ENCODE data around the gene CDH23. TPM values are rescaled to one million over a fixed set of nuclear protein-coding genes. Genes with fewer than 3 reads are reported as not detected.

CDH23 gene
- total and polyA plus RNA-seq, 2 donors (not counting 1 experiment from before 2014, with no cell fraction given), result 0.37 to 0.89 TPM

DNA sequence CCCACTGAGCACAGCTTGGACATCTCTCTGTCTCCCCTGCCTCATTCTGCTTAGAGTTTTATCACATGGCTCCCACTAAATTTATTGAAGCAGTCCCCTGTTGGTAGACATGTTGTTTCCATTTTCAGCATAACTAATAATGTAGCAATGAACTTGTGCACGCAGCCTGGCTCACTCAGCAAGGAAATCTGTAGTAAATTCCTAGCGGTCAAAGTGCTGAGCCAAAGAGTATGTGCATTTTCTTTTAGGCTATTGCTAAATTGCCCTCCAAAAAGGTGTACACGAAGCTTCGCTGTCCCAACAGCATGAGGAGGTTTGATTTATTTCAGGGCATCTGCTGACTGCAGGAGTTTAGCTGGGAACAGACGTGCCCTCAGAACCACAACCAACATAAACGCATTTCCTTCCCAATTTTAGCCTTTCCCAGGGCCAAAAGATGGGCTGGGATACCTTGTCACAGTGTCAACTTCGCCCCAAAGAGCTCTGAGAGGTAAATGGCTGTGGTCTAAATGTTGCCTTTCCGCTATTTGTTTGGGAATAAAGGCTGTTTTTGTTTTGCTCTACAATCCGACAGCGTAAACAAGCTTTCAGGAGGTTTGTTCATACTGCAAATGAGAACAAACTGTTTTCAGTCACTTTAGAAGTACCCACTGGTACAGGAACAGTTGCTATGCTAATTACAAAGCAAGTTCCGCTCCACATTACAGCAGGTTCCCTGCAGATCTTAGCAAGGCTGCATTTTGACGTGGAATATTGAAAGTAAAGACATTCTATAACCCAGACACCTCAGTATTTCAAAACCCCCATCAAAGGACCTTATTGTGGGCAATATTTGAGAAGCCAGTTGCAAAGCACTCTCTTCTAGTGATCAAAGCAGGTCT lies 359.8 kb downstream of the CDH23 start:
- intact Hi-C loops (cut with micrococcal nuclease), result no loop called here
- 21% methylated on average over 6 of the region's 12 CpGs for WGBS (ENCODE audit: insufficient coverage)
- no peaks in the 10 kb centered on the region for H3K27me3 Mint-ChIP-seq
- H3K4me3 Mint-ChIP-seq, result peak overlapping the region; percentile 41
- Histone ChIP-seq H3K4me3 (ENCODE audit: control extremely low read depth in 1 of 5, extremely low read depth in 1 of 5, insufficient read depth in 1 of 5, low read depth in 2 of 5, low read length in 4 of 5) (no peak overlapping the region), H3K4me1 (ENCODE audit: control insufficient read depth in 2 of 2, insufficient read depth in 2 of 2, low read length in 2 of 2) (peaks cover 61 to 66% of the 10 kb centered on the region in 2 donors), H3K36me3 (replicated peaks in 1 of 2; ENCODE audit: control extremely low read depth in 1 of 2, control insufficient read depth in 1 of 2, extremely low read depth in 1 of 2, insufficient read depth in 2 of 2, low read length in 1 of 2) (peaks cover 0 to 23% of the 10 kb centered on the region in 2 experiments), H3K27me3 (replicated peaks in 1 of 4; ENCODE audit: control extremely low read depth in 1 of 4, control insufficient read depth in 3 of 4, insufficient read depth in 4 of 4, low read length in 3 of 4) (no peaks in the 10 kb centered on the region), H3K9ac (ENCODE audit: low read length) (peak overlapping the region; percentile 20), H3K79me2 (ENCODE audit: control insufficient read depth, insufficient read depth, low read length) (peaks cover 4% of the 10 kb centered on the region), H2AFZ (ENCODE audit: insufficient read depth, low read depth, low read length, poor library complexity, severe bottlenecking) (peak overlapping the region; percentile 23), H4K20me1 (ENCODE audit: control insufficient read depth, insufficient read depth, low read length, poor library complexity, severe bottlenecking) (no peaks in the 10 kb centered on the region), H3K4me2 (replicated peaks; ENCODE audit: low read depth, low read length, poor library complexity, severe bottlenecking) (peak overlapping the region; percentile 51), H3K27ac (ENCODE audit: low read length in 2 of 2) (peak overlapping the region; percentile 17 to 23), H3K9me3 (ENCODE audit: control extremely low read depth in 1 of 3, control insufficient read depth in 2 of 3, insufficient read depth in 1 of 3, low read length in 2 of 3) (no peaks in the 10 kb centered on the region)
- DNase-seq (no peak), ATAC-seq (ENCODE audit: low read depth) (no peak)
- POLR2A ChIA-PET, result interaction anchor here (1.3 to 2.4 kb wide), 4 partner anchors 10 to 16 kb away, joined by 3 to 15 read pairs (median 4); no protein-coding TSS in a partner anchor
- CTCF ChIA-PET, result interaction anchor here (0.8 to 3.3 kb wide), 10 partner anchors 8 to 442 kb away, joined by 3 to 15 read pairs (median 4); partner anchors contain the start of gene VSIR
- TF ChIP-seq, protein P1, sequence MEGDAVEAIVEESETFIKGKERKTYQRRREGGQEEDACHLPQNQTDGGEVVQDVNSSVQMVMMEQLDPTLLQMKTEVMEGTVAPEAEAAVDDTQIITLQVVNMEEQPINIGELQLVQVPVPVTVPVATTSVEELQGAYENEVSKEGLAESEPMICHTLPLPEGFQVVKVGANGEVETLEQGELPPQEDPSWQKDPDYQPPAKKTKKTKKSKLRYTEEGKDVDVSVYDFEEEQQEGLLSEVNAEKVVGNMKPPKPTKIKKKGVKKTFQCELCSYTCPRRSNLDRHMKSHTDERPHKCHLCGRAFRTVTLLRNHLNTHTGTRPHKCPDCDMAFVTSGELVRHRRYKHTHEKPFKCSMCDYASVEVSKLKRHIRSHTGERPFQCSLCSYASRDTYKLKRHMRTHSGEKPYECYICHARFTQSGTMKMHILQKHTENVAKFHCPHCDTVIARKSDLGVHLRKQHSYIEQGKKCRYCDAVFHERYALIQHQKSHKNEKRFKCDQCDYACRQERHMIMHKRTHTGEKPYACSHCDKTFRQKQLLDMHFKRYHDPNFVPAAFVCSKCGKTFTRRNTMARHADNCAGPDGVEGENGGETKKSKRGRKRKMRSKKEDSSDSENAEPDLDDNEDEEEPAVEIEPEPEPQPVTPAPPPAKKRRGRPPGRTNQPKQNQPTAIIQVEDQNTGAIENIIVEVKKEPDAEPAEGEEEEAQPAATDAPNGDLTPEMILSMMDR (IDR thresholded peaks at IDR 0.05), result no peak
- no peak for TF ChIP-seq EZH2 (IDR thresholded peaks at IDR 0.05; ENCODE audit: borderline replicate concordance, insufficient read depth, low read depth, low read length, poor library complexity, severe bottlenecking)
- H3K4me1 Mint-ChIP-seq, result peaks cover 64% of the 10 kb centered on the region
- H3K9me3 Mint-ChIP-seq (ENCODE audit: insufficient read depth), result no peaks in the 10 kb centered on the region
- peak overlapping the region; percentile 83 for H3K27ac Mint-ChIP-seq
